Left ventricle myocardium inferior (tissue), 1 donor: Measurements from ENCODE around the gene FRMD4A. TPM values are rescaled to one million over a fixed set of nuclear protein-coding genes. Genes with fewer than 3 reads are reported as not detected.
A peak's percentile ranks its signal among the peaks of the same experiment; 100 is the strongest.

Source experiments
- DNase-seq: peaks from one replicate; pipeline ENCODE4 v3.0.0-alpha.2; 2020
- H3K27ac ChIP-seq: fragments of 200-600 bp; replicated peaks from 2 replicates; pipeline ENCODE4 v1.8.0; 2021
- H3K27me3 ChIP-seq: fragments of 200-600 bp; 2 replicates; pipeline ENCODE4 v1.8.0; 2021; ENCODE audit warnings: low read depth
- H3K36me3 ChIP-seq: fragments of 200-600 bp; 2 replicates; pipeline ENCODE4 v1.8.0; 2021
- H3K4me1 ChIP-seq: fragments of 200-600 bp; 2 replicates; pipeline ENCODE4 v1.8.0; 2021
- H3K4me3 ChIP-seq: fragments of 200-600 bp; 2 replicates; pipeline ENCODE4 v1.8.0; 2021; ENCODE audit warnings: mild to moderate bottlenecking, moderate library complexity
- H3K9me3 ChIP-seq: fragments of 200-600 bp; replicated peaks from 2 replicates; pipeline ENCODE4 v1.8.0; 2021
- CTCF ChIP-seq: fragments of 200-600 bp; IDR thresholded peaks from 2 replicates; pipeline ENCODE4 v1.8.0; 2021; ENCODE audit warnings: antibody characterized with exemption, mild to moderate bottlenecking, borderline replicate concordance
- intact Hi-C: fragments of 100-400 bp; cut with micrococcal nuclease; formaldehyde crosslinking; loops from one replicate; pipeline ENCODE4 v1.11.0; 2022
- total RNA-seq: library from RNA; stranded (reverse); fragmentation: NEBNext Ultra II Directional; extraction: Animal tissue kit (Norgen Biotek cat#: 25700); gene quantifications from one replicate; pipeline ENCODE4 v1.2.1, GENCODE V29; 2021
- donor health status: DM: no; HTN: yes; CAD: no; lungs with severe emphysema.

The FRMD4A gene
- total RNA-seq, 1 donor from 2014 or later = 26.1 TPM

DNA sequence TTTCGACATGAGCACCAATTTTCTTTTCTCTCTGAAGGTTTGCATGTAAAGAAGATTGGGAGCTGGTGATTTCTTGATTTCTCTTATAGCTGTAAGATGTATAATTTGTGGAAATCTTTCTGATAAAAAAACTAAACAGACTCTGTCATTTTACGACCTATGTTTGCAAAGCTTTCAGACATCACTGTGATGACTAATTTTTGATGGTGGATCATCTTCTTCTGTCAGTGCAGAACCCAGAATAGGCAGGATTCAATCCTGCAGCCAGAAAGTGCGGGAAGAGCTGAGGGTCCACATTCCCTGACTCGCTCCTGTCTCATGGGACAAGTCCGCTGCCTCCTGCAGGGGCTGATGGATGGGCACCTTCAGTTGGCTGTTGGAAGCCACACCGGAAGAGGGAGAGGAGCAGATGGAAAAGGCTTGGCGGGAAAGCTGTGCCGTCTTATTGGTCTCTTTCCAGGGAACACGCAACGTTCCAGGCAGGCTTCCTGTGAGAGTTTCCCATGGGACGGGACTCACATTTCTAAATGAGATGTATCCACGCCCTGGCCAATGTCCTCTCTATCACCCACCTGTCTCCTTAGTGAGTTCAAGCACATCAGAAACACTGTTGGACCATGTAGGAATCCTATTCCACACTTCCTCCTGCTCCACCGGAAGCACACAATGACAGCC is 557.1 kb downstream of the FRMD4A start:
- Histone ChIP-seq H3K4me3 (peak overlapping the region; percentile 32), H3K27me3 (no peaks in the 10 kb centered on the region), H3K4me1 (peaks cover 23% of the 10 kb centered on the region), H3K36me3 (no peaks in the 10 kb centered on the region), H3K27ac (peak overlapping the region; percentile 71), H3K9me3 (no peaks in the 10 kb centered on the region)
- no peak for TF ChIP-seq CTCF
- intact Hi-C loops = loop anchor here (10.0 kb wide), 1 partner anchor 59 kb away; no protein-coding TSS in a partner anchor
- DNase-seq = peak; percentile 21

DNA sequence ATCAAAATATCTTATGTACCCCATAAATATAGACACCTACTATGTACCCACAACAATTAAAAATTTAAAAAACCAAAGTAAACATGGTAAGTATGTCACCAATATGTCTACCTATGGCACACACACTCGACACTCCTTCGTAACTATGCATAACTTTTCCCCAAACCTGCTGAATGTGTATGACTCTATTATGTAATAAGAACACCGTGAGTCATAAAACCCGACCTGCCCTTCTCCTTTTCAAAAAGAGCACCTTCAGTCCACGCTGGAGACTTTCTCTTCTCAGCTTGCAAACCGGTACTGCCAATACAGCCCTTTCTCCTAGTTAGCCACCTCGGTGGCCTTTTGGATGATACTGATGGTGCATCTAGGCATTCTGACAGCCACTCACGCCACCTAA is 557.7 kb downstream of the FRMD4A start:
- Histone ChIP-seq H3K4me3 (no peak overlapping the region), H3K36me3 (no peaks in the 10 kb centered on the region), H3K27me3 (no peaks in the 10 kb centered on the region), H3K27ac (peak overlapping the region; percentile 71), H3K4me1 (peaks cover 23% of the 10 kb centered on the region), H3K9me3 (no peaks in the 10 kb centered on the region)
- no peak for TF ChIP-seq CTCF
- no peak for DNase-seq
- intact Hi-C loops = loop anchor here (10.0 kb wide), 1 partner anchor 58 kb away; no protein-coding TSS in a partner anchor

- Histone ChIP-seq H3K27me3 (no peaks in the 10 kb centered on the region), H3K27ac (no peak overlapping the region), H3K36me3 (no peaks in the 10 kb centered on the region), H3K9me3 (no peaks in the 10 kb centered on the region), H3K4me3 (no peak overlapping the region), H3K4me1 (peaks cover 19% of the 10 kb centered on the region)
- intact Hi-C loops = loop anchor here (10.0 kb wide), 1 partner anchor 57 kb away; no protein-coding TSS in a partner anchor
- DNase-seq = no peak
- TF ChIP-seq CTCF = no peak
These were observed 558.7 kb downstream of the FRMD4A start for GRCh38 chr10:13771992-13772391.

DNA sequence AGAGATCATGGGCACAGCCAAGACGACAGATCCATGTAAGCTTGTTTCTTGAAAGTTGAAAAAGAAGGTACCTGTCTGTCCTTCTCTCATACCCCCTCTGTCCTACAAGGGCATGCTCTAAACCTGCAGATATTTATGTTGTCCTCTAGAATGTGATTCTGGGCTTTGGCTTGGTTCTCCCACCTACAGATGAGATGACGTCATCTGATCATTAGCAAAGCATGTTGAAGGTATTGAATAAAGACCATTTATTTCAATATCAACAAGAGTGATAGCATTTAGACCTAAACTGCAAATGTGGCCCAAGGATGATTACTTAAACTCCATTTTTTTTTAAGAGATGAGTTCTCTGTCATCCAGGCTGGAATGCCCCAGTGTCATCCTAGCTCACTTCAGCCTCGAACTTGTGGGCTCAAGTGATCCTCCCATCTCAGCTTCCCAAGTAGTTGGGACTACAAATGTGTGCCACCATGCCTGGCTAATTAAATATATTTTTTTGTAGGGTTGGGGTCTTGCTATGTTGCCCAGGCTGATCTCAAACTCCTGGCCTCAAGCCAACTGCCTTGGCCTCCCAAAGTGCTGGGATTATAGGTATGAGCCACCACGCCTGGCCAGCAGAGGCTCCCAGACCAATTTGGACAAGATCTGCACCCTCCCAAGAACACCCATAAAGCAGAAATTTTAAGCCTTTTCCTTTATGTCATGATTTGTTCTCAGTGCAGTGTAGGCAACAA is 559.8 kb downstream of the FRMD4A start:
- intact Hi-C loops = loop anchor here (10.0 kb wide), 1 partner anchor 56 kb away; no protein-coding TSS in a partner anchor

DNA sequence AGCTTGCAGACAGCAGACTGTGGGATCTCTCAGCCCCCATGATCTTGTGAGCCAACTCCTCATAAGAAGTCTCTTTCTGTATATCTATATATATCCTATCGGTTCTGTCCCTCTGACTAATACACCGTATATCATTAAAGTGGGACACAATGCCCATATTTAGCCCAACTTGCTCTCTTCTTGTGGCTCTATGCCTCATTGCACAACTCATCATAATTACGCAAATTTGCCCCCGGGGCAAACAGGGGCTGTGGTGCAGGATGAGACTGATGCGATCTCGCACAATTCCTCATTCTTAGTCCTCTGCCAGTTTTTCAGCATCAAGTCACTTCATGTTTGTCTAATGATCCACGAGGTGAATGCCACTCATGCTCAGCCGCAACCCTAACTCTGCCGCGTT is 560.8 kb downstream of the FRMD4A start:
- TF ChIP-seq CTCF = no peak
- intact Hi-C loops = loop anchor here (10.0 kb wide), 1 partner anchor 55 kb away; no protein-coding TSS in a partner anchor
- no peak for DNase-seq
- no peak overlapping the region for H3K27ac ChIP-seq
- no peaks in the 10 kb centered on the region for H3K27me3 ChIP-seq
- H3K36me3 ChIP-seq = no peaks in the 10 kb centered on the region
- no peak overlapping the region for H3K4me3 ChIP-seq
- peaks cover 18% of the 10 kb centered on the region for H3K4me1 ChIP-seq
- no peaks in the 10 kb centered on the region for H3K9me3 ChIP-seq

More for the DNA sequence above, 559.8 kb downstream of the FRMD4A start:
- Histone ChIP-seq H3K4me1 (peaks cover 19% of the 10 kb centered on the region), H3K9me3 (no peaks in the 10 kb centered on the region), H3K27me3 (no peaks in the 10 kb centered on the region), H3K36me3 (no peaks in the 10 kb centered on the region), H3K4me3 (no peak overlapping the region), H3K27ac (no peak overlapping the region)
- DNase-seq = no peak
- no peak for TF ChIP-seq CTCF
